GM19238 (cell line): ENCODE data around the gene PALMD.

Source experiments
- DNase-seq: peaks from one replicate; pipeline ENCODE4 v3.0.0; 2011; ENCODE audit warnings: low spot score; ENCODE audit not compliant: insufficient read length

The PALMD gene

GRCh38 chr1:99691175-99691574, 45.3 kb downstream of the PALMD start:
- no peak for DNase-seq

GRCh38 chr1:99696616-99697015, 50.7 kb downstream of the PALMD start:
- DNase-seq, result no peak

- no peak for DNase-seq
Observed at GRCh38 chr1:99697580-99697979, 51.7 kb downstream of the PALMD start.

- no peak for DNase-seq
Observed at GRCh38 chr1:99700020-99700419, 54.1 kb downstream of the PALMD start.

GRCh38 chr1:99702221-99702620, 56.3 kb downstream of the PALMD start:
- DNase-seq, result no peak

- no peak for DNase-seq
Observed at GRCh38 chr1:99704356-99704816, 58.5 kb downstream of the PALMD start.

- no peak for DNase-seq
Observed at GRCh38 chr1:99705385-99705784, 59.5 kb downstream of the PALMD start.

- DNase-seq, result no peak
Observed at GRCh38 chr1:99707535-99708142, 61.7 kb downstream of the PALMD start.

- DNase-seq, result no peak
Observed at GRCh38 chr1:99710994-99711393, 65.1 kb downstream of the PALMD start.

GRCh38 chr1:99713006-99713405, 67.1 kb downstream of the PALMD start:
- DNase-seq, result no peak

GRCh38 chr1:99717005-99717404, 71.1 kb downstream of the PALMD start:
- DNase-seq, result no peak

- DNase-seq, result no peak
Observed at GRCh38 chr1:99723251-99723650, 77.3 kb downstream of the PALMD start.

- DNase-seq, result no peak
Observed at GRCh38 chr1:99725996-99726395, 80.1 kb downstream of the PALMD start.

- no peak for DNase-seq
Observed at GRCh38 chr1:99726407-99726806, 80.5 kb downstream of the PALMD start.

GRCh38 chr1:99726818-99727217, 80.9 kb downstream of the PALMD start:
- DNase-seq, result no peak

GRCh38 chr1:99727575-99728185, 81.8 kb downstream of the PALMD start:
- no peak for DNase-seq

- DNase-seq, result no peak
Observed at GRCh38 chr1:99728494-99729235, 82.8 kb downstream of the PALMD start.

- DNase-seq, result no peak
Observed at GRCh38 chr1:99731384-99731783, 85.5 kb downstream of the PALMD start.

- no peak for DNase-seq
Observed at GRCh38 chr1:99735852-99736251, 89.9 kb downstream of the PALMD start.

- DNase-seq, result no peak
Observed at GRCh38 chr1:99737016-99737415, 91.1 kb downstream of the PALMD start.

- no peak for DNase-seq
Observed at GRCh38 chr1:99738858-99739465, 93.0 kb downstream of the PALMD start.

- no peak for DNase-seq
Observed at GRCh38 chr1:99740141-99740540, 94.2 kb downstream of the PALMD start.
